Stimulated activated naive CD8-positive, alpha-beta T cell treated with anti-CD3 and anti-CD28 coated beads, Interleukin-15, Interleukin-2, amounts not matched to agents 100 U/mL and 50 U/mL, for 24 hours (primary cell): ENCODE results near the gene DDX59.

Source experiments
- ATAC-seq: fragments of 150-1000 bp; cut with Tn5 transposase; one replicate; pipeline ENCODE4 v1.10.0; 2021
- DNase-seq: peaks from one replicate; pipeline ENCODE4 v3.0.0; 2021

The DDX59 gene

DNA sequence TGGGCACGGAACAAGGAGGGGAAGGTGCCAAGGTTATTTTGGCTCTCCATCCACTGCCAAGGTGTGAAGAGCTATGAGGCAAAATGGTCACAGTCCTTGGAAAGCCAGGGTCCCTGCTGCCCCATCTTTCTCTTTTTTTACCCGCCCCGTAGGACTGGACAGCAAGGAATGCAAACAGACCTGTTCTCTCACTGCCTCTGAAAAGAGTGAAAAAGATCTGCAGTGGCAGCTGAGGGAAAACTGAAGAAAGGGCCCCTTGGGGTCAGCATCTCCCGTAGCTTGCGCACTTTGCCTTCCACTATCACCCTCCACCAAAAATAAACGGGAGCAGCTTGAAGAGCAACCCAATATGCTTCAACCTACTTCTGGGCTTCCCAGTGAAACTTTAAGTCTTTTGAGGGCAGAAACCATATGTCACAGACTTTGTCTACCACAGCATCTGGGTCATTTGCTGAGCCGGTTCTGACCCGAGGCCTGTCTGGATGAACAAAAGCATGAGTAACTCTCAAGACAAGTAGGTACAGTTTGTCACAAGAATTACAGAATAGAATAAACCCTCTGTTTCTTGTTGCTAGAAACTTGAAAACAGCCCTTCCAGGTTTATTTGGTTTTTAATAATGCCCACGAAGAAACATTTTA, 39.7 kb downstream of the DDX59 start:
- no peak for ATAC-seq
- no peak for DNase-seq

DNA sequence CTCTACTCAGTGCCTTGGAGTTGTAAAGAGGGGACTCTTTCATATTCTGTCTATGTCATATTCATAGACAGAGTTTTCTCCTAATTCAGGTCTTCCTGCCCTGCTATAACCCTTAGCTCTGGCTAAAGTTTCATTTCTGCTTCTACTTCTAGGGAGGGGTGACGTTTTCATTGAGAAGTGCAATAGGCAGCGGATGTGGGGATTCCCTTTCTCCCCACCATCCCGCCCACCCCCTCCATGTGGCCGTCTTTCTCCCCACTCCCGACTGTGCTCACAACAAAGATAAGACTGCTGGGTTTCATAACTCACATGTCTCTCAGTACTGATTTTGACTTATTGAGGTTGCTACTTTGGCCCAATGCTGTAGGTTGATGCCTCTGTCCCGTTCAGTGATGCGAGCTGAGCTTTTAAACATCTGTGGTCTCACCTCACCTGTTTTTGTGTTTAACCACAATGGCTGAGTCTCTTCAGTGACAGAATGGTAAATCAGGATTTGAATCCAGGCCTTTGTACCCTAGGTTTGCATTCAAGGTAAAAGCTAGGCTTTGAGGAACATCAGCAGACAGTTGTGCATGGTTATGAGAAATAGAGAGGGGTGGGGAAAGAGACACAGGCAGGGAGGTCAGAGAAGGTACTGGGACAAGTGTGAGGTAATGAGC, 41.4 kb downstream of the DDX59 start:
- DNase-seq (peak; percentile 57), ATAC-seq (peak; percentile 83)

DNA sequence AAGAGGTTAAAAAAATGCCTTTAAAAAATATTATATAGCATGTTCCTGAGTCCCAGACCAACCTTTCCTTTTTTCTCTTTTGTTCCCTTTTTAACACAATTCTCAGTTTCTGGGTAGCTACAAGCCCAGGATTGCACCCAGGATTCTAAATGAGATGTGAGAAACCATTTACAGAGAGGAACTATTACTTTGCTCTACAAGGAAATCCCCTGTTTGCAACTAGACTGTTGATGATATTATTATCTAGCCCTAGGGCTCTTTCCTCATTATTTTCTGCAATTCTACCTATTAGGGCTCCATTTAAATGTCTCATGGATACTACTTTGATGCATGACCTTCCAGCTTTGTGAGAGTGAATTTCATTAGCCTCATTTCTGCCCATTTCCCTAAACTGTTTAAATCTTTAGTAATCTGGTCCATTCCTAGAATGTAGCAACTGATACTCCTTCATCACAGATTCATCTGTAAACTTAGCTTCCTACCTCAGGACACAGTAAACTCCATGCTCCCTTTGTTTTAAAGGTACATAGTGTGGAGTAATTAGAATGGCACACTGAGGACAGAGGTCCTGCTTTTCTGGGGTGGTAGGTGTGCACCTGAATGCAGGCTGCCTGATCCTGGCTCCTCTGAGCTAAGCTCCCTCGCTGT, 42.0 kb downstream of the DDX59 start:
- DNase-seq (no peak), ATAC-seq (no peak)

DNA sequence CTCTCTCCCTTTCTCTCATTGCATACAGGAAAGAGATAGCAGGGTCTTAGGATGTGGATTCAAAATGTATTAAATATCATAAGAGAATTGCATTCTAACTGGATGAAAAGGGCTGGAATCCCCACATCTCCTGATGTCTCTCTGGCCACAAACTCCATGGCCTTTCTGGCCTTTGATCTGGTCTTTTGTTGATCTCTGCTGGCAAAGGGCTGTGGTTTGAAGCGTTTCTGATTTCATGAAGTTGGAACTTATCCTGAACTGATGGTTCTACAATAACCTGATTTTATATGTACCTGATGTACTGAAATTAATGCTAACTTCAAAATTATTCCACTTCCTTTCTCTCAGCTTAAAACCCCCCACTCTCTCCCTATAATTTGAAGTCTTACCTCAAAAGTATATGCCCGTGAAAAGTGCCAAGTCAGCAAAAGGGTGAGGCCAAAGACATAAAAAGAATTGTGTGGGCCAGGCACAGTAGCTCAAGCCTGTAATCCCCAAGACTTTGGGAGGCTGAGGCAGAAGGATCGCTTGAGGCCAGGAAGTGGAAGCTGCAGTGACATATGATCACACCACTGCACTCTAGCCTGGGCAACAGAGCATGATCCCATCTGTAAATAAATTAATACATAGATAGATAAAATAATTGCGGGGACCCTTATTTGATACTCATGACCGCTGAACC, 42.7 kb downstream of the DDX59 start:
- DNase-seq (no peak), ATAC-seq (no peak)

DNA sequence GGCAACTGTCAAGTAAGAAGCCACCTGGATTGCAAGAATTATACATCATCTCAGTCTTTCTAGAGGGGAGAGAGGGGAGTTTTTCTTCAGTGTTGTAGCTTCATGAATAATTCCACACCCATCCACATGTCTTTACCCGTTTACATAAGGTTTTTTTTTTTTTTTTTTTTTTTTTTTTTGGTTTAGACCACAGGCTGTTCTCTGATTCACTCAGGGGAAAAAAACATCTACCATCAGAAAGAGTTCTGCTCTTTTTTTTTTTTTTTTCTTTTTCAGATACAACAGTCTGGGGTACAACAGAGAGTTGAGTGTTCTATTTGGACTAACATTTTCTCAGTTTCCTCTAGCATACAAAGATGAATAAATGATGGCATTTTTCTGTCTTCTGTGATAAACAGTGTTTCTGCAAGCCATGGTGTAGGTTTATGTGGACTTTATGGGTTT, 44.3 kb downstream of the DDX59 start:
- DNase-seq (no peak), ATAC-seq (peak; percentile 60)

DNA sequence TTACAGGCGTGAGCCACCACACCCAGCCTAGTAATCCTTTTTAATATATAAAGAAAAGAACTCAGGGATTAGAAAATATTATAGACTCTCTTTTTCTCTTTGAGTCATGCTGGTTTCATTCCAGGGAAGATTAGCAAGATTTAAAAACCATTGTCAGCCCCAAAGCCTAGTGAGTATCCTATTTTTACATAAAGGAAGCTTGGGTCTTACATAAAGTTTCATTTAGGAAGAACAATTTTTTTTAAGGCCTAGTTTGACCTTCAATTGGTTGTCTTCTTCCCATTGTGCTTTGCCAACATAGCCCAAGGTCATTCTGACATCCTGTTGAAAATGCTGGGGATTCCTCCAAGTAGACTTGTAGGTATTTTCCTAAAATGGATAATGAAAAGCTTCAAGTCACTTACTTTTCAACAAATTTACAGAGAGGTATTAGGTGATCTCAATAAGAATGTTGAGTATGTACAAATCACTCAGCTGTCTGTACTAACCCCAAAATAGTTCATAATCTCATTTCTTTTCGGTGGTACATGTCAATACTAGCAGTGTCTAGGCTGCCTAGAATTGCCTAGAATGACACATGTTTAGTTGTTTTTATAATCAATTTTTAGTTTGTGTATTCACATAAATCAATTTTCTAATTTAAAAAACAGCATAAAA, 44.9 kb downstream of the DDX59 start:
- DNase-seq: no peak

DNA sequence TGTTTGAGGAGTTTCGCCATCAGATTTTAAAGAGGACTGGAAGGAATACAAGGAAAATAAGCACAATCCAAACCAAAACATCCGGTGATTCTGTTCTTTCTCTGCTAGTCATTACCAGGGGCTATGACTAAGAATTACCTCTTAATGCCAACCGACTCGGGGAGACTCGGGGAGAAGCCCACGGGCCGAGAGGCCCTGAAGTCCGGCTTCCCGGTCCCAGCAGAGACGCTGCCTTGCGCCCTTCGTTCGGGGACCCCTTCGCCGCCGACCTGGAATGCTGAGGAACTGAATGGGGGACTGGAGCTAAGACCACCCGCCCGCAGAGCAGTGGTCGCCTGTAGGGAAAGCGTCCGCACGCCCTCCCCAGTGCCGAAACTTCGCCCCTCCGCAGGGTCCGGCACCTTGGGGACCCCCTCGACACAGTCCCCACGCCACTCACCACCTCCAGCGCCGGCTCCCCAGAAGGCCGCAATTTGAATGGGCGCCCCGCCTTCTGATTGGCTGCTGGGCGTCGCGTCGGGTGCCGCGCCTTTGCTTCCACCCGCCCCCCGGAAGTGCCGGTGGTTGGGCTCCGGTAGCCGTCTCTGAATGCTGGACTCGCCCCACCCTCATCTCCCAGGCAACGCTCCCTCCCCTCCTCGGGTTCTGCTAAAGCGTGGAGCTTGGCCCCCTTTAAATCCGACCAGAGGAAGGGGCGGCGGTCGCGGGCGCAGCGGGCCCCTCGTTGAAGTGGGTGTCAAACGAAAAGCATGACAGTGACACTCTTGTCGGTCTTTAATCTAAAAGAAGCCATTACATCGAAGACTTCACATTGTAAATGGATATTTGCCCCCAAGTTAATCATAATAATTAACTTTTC, 49.2 kb downstream of the DDX59 start, which contains the start of gene KIF14:
TSS of gene KIF14 (minus strand) at position 479 of the 859 bp plus-strand sequence. CDS start 2,028 bp downstream, outside the sequence.
- ATAC-seq: peak; percentile 96
- DNase-seq: peak; percentile 94

More for the DNA sequence above, 44.9 kb downstream of the DDX59 start:
- ATAC-seq: no peak

DNA sequence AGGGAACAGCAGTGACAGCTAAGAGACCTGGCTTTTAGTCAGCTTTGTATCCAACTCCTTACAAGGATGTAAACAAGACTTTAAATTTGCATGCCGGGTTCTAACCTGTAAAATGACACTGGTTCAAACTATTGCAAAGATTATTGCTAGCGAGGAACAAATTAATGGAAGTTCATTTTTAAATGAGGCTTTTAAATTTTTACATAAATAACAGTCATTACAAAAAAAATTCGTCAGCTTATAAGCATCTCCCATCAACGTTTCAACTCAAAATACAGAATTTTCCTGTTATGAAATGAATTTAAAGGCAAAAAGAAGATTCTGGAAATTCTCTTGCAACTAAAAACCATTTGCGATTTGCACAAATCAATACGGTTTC, 49.8 kb downstream of the DDX59 start:
- DNase-seq (no peak), ATAC-seq (no peak)

DNA sequence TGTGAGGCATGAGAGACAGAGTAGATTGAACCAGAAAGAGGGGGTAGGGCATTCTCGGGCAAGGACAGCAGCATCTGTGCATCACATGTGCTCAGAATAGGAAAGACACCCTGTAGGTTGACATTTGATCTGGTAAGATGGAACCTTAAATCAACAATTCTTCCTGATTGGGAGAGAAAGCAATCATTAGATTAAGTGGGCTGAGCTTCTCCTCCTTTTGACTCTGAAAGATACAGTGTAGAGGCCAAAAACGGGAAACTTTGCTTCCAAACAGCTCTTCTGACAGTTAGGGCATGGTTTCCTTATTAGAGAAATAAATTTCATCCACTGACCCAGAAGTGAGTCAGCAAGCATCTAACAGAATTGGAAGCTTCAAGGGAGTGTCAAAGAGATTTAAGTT, 58.9 kb downstream of the DDX59 start:
- DNase-seq (no peak), ATAC-seq (no peak)

DNA sequence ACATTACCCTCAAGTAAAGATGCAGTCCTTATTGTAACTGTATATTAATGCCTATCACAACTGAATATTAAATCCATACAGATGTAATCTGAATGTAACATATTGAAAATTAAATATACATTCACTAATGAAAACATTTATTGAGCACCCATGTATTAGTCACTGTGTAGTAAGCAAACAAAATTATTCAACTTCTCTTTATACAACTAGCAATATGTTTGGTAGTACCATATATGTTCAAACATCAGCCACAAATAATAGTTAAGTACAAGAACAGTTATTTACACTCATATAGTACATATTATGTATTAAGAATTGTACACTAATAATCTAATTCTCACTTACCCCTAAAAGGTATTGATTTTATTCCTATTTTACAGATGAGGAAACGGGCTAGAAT, 67.1 kb downstream of the DDX59 start:
- DNase-seq (no peak), ATAC-seq (no peak)
